SK-N-DZ (cell line): ENCODE measurements around the gene ASCL4.

ENCODE experiments used
- DNase-seq: peaks from one replicate; pipeline ENCODE4 v3.0.0-alpha.2; 2015; ENCODE audit warnings: low spot score

Gene ASCL4

DNA sequence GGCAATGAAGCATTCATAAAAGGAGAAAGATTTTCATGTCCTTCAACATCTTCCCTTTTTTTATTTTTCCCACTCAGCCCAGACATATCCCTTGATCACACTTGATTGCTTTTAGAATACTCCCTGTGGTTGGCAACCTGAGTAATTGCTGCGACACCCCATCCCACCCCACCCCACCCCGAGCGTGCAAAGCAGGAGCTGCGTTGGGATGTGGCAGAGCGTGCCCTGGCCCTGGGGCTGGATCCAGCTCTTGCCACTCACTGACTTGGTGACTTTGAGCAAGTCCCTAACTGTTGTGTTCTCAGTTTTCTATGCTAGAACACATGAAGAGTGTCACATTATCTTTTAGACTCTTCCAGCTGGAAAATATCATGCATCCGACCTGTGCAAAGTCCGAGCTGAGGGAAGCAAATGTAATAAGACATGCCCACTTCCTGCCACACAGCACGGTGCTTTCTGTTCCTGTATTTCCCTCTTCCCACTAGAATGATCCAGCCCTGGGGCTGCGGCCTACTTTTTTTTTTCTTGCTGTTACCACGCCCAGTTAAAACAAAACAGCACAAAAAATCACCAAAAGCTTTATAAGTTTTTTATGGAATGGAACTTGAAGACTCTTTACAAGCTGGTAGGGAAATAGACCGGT, 4.0 kb downstream of the ASCL4 start:
- DNase-seq = no peak

DNA sequence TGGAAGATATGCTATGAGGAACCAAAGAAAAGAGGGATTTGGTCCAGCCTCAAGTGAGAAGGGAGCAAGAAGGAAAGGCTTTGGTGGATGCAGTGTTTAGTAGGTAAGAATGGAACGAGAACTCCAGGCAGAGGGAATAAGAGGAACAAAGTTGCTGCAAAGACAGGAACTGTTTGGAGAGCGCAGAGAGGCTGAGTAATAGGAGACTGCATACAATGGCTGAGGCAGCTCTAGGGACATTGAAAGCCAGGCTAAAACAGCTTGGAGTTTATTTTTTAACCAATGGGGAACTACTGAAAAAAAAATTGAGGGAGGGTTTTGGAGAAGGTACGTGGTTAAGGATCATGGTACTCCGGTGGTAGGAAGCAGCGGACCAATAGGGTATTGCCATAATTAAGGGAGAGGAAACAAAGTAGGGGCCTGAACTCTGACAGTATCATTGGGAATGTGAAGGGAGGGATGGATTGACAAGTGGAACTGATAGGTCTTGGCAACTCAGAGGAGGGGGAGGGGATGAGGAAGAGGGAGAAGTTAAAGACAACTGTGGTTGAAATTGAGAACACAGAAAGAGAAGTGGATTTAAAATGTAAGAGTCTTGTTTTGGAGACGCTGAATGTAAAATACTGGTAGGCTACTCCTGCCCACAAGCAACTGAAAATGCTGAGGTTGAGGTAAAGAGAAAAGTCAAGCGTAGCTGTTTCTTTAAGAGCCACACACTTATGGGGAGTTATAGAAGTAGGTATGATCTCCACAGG, 4.8 kb downstream of the ASCL4 start:
- DNase-seq = no peak

DNA sequence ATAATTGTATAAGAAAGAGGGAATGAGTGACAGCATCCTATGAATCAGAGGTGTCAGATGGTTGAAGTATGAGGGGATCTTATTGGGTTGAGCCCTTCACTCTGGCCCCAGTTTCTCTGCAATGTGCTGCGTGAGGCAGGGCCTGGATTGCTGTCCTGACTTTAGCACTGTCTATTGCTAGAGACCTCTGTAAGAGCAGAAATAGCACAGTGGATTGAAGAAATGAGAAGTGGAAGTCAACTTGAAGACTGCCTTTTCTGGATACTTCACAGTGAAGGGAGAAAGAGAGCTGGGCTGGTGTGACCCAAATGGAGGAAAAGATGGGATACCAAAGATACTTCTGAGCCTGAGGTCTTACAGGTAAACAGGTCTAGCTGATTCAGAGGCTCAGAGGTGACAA, 5.8 kb downstream of the ASCL4 start:
- no peak for DNase-seq

DNA sequence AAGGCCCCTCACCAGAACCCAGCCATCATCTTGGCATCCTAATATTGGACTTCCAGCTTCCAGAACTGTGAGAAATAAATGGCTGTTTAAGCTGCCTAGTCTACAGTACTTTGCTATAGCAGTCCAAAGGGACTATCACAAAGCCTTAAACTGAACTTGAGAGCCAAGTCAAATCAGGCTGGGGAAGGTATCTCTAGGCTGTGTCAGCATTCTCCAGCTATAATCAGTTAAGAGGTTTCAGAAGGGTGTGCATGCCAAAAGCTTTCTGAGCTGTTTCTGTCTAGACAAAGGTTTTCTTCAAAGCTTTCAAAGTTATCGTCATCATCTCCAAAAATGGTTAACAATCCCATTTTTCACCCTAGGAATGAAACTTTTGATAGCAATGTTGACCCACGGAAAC, 7.6 kb downstream of the ASCL4 start:
- no peak for DNase-seq

DNA sequence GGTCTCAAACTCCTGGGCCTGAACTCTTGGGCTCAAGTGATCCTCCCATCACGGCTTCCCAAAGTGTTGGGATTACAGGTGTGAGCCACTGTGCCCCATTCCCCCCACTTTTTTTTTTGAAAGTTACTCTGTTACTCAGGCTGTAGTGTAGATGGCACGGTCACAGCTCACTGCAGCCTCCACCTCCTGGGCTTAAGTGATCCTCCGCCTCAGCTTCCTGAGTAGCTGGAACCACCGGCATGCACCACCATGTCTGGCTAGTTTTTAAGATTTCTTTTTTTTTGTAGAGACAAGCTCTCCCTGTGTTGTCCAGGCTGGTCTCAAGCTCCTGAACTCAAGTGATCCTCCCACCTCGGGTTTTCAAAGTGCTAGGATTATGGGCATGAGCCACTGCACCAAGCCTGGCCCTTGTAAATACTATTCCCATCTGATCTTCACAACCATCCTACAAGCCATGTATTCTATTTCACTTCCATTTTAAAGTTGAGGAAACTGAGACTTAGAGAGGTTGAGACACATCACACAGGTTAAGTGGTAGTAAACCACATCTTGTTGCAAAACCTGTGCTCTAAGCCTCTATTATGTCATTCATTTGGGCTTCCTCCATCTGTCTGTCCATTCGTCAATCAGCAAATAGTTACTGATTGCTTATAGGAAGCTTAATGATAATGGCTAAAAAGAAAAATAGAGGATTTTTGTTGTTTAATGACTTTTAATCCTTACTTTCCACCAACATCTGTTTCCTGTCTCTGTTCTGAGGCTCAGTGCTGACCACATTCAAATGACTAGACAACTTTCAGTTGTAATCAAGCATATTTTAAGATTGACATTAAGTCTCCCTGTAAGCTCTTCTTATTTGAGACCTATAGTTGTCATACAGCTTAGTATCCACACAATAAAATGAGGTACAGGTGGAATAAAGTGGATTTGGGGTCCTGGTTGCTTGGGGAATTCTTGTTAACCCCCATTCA, 9.2 kb downstream of the ASCL4 start:
- DNase-seq = no peak

DNA sequence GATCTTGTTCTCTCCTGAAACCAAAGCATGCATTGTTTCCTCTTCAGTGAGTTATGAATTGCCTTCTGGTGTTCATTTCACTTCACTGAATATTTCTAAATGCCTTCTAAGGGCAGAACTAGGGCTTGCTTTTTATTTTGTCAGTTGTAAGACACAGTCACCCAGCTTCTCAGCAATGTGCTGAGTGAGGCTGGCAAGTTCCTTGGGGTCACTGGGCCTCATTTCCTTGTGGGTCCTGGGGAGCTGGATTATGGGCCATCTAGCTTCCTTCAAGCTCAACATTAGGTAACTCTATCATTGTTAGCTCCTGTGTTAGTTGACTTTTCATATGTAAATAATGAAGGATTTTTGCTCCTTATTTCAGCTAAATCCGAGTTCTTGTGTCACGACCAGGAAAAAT, 13.8 kb downstream of the ASCL4 start:
- no peak for DNase-seq

DNA sequence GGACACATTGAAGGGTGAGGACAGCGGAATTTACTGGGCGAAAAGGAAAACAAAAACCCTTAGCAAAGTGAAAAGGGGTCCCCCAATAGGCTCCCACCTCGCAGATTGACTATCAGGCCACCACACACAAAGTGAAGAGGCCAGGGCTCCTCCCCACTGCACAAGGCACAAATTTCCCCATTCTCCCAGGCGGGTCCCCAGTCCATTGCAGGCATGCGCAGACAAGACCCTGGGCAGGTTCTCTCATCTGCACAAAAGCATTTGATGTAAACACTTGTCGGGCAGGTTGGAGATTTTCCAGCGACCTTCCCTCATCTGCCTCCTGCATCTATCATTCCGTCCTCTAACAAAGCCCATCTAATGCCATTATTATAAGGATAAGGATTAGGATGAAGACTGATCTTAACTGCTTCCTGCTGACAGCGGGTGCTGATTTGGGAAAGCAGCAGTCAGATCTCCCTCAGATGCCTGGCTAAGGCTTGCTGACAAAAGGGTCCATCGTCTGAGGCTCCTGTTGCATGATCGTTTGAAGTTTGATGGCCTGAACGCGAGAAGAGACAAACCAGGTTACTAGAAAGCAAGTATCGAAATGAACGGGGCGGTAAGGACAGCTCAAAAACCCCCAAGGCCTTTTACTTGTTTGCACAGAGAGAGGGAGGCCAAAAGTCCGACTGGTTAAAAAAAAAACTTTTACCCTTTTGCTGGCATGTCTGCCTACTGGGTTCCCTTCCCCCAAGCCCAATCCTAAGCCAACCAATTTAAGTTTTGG, 14.4 kb downstream of the ASCL4 start:
- no peak for DNase-seq

DNA sequence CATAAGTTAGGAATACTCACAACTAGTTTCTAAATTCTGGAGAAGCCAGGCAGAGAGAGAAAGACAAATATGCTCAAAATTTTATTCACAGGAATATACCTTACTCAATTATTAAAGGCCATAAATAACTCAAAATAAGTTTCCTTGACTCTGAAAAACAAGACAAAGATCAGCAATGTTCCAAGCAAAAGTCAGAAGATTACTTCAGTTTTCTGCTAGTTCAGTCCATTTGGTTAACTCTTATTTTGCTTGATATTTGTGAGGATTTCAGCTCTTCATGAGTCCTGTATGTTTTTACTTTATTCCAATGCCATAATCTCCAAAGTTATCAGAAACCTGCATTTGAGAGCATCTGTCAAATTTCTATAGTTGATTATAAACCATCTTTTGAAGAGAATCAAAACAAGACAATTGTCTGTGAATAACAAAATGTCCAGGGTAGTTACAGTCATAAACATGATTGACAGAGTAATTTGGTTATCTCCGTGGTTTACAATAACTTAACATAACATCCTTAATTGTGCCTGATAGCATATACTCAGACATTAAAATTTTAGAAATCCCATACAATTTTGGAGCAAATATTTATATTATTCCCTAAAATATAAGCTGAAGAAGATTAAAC, 17.1 kb downstream of the ASCL4 start:
- no peak for DNase-seq

DNA sequence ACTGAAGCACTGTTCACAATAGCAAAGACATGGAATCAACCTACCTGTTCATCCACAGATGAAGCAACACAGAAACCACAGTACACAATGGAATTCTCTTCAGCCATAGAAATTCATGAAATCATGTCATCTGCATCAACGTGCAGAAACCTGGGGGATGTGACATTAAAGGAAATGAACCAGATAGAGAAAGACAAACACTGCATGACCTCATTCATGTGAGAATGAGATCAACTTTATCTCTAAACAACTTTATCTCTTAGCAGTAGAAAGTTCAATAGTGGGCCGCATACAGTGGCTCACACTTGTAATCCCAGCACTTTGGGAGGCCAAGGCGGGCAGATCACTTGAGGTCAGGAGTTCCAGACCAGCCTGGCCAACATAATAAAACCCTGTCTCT, 19.9 kb downstream of the ASCL4 start:
- DNase-seq = no peak

DNA sequence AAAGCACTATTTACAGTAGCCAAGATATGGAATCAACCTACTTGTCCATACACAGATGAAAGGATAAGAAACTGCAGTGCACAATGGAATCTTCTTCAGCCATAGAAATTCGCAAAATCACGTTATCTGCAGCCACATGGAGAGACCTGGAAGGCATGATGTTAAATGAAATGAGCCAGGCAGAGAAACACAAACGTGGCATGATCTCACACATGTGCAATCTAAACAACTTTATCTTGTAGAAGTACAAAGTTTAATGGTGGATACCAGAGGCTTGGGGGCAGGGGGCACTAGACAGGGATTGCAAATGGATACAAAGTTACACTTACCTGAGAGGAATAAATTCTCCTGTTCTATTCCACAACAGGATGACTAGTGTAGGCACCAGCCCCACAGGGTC, 24.1 kb downstream of the ASCL4 start:
- DNase-seq = no peak

DNA sequence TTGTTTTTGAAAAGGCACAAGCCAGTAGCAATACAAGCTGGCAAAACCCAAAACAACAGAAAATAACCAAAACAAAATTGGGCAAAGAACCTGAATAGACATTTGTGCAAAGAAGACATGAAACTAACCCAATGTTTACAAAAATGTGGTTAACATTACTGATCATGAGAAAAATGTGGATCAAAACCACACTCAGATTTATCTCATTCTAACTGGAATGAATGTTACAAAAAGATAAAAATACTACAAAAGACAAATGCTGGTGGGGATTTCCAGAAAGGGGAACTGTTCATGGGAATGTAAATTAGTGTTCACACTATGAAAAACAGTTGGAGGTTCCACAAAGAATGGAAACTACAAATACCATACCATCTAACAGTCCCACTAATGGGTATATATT, 26.6 kb downstream of the ASCL4 start:
- DNase-seq = no peak

DNA sequence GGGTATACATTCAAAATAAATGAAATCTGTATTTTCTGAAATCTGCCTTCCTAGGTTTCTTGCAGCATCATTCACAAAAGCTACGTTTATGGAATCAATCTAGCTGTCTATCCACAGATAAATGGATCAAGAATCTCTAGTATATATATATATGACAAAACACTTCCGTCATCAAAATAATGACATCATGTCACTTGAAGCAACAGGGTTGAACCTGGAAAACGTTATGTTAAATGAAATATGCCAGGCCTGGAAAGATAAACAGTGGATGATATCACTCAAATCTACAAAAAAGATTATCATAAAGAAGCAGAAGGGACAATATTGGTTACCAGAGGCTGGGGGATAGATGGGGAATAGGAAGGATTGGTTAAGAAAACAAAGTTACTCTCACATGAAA, 28.6 kb downstream of the ASCL4 start:
- no peak for DNase-seq

DNA sequence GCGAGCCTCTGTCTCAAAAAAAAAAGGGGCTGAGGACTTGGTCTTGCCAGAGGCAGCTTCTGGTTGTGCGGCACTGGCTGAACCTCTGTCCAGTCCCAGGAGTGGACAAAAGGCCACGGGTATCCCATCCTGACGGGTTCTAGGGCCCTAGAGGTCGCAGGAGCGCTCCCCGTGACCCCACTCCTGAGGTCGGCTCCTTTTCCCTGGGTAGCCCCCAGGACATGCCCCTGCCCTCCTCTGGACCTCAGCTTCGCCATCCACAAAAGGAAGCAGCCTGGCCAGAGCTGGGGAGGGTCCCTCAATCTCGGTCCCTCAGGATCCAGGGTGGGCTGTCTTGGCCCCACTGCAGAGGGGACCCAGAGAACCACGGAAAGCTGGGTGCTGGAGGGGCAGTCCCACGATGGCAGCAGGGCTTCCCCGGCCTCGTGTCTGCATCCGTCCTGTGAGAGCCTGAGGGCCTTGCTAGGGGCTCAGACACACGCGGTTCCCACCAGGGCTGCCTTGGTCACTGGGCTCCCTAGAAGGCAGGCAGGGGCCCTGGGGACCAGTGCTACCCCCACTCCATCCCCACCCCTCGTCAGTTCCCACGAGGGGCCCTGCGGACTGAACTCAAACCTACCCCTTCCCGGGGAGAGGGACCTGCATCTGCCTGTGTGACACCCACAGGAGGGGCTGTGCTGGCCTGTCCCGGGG, 31.1 kb downstream of the ASCL4 start:
- no peak for DNase-seq

DNA sequence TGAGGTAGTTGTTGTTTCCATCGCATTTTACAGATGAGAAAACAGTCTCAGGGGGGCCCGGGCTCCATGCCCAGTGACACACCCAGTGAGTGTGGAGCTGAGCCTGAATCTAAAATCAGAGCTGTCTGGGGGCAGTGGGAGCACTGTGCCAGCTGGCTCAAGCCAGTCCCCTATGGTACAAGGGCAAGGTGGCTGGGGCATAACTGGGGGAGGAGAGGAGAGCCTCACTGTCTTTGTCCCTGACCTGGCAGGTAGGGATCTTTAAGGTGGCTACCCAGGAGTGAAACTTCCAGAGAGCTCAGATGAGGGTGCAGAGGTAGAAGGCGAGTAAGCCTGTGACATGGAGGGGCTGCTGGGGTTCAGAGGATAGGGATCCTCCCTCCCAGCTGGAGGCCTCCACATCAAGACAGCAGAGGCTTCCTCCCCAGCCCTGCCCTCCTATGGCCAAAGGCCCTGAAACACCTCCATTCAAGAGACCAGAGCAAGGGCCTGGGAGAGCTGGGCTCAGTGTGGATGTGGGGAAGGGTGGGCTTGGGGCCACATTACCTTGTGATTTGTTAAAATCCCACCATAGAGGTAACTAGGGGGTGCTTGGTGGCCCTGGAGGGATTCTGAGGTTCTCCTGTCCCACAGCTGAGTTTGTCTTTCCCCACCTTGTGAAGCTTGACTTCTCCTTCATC, 33.1 kb downstream of the ASCL4 start:
- no peak for DNase-seq

DNA sequence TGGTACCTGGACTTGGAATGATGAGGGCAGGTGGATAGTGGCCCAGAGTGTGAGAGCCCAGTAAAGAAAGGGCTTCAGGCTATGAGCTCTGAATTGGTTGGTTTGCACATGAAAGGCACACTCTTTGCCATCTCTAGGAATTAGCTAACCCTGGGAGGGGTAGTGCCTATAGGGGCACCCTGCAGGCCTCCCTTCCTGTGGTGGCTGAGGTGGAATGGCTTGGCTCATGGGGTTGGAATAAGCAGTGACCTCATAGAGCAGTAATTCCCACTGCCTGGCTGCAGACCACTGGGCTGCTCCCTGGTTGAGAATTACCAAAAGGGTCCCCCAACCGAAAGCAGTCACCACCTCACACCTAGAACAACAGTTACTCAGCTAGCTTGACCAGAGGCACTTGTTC, 42.7 kb downstream of the ASCL4 start:
- no peak for DNase-seq

DNA sequence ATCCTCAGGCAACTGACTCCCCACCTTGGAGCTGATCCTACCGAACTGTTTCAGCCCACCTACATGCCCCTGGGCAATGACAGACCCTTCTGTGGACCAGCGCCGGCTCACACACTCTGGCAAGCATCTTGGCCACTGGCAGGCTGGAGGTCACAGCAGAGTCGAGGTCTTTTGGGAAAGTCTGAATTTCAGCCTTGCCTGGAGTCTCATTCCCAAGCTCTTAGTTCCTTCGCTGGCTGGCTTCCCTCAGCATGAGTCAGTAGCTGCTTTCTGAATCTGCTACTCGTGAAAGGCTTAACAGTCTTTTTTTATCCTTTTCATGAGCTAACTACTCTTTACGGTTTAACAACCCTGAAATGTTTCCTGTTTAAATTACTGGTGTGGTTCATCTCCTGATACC, 44.5 kb downstream of the ASCL4 start:
- no peak for DNase-seq

DNA sequence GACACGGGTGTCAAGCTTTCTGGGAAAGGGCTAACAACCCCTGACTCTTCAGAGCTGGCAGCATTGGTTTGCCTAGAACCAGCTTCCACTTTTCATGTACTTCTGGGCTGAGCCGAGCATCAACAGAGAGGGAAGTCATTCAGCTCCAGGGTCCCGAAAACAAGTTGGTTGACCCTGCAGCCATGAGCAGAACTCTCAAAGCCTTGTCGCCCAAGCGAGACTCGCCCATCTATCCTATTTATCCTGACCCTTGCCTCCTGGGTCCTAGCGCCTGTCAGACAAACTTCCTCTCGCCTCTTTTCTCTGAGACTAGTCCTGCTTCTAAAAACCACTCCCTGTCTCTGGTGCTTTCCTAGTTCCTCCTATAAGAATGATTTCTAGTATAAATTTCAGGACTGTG, 47.9 kb downstream of the ASCL4 start:
- no peak for DNase-seq
